ENCODE results near the gene TNIK.
"Not testable (repeated sequence)": the region's sequence is repeated elsewhere in the genome, so short reads cannot be mapped to it uniquely, and the experiment has no call there.

DNA sequence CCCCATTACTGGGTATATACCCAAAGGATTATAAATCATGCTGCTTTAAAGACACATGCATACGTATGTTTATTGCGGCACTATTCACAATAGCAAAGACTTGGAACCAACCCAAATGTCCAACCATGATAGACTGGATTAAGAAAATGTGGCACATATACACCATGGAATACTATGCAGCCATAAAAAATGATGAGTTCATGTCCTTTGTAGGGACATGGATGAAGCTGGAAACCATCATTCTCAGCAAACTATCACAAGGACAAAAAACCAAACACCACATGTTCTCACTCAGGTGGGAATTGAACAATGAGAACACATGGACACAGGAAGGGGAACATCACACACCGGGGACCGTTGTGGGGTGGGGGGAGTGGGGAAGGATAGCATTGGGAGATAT is 155.7 kb downstream of the TNIK start:
- TF ChIP-seq POLR2A (IDR thresholded peaks at IDR 0.05; ENCODE audit: low read depth, low read length); TAF1 (IDR thresholded peaks at IDR 0.05; ENCODE audit: borderline replicate concordance, low read depth, low read length): not testable (repeated sequence)

Measured in GM12892 (cell line).